Mucosa of descending colon (tissue), 3 donors: ENCODE results near the gene ERC2. TPM values are rescaled to one million over a fixed set of nuclear protein-coding genes. Genes with fewer than 3 reads are reported as not detected.
"Not testable (repeated sequence)": the region's sequence is repeated elsewhere in the genome, so short reads cannot be mapped to it uniquely, and the experiment has no call there.

Source experiments
- ATAC-seq: fragments of 200-7000 bp; cut with Tn5 transposase; one replicate; pipeline ENCODE4 v1.9.1; 2020; ENCODE audit warnings: mild to moderate bottlenecking, moderate library complexity
- DNase-seq, 3 donors: peaks; one replicate each; pipeline ENCODE4 v3.0.0-alpha.2; 2020
- H3K36me3 ChIP-seq: fragments of 200-600 bp; one replicate; pipeline ENCODE4 v1.8.0; 2021; ENCODE audit warnings: low read depth, mild to moderate bottlenecking
- H3K4me1 ChIP-seq: fragments of 200-600 bp; one replicate; pipeline ENCODE4 v1.8.0; 2021; ENCODE audit warnings: low read depth, mild to moderate bottlenecking
- H3K4me3 ChIP-seq: fragments of 200-600 bp; one replicate; pipeline ENCODE4 v1.8.0; 2021; ENCODE audit warnings: mild to moderate bottlenecking
- H3K9me3 ChIP-seq: fragments of 200-600 bp; one replicate; pipeline ENCODE4 v1.8.0; 2021; ENCODE audit warnings: mild to moderate bottlenecking
- CTCF ChIP-seq: fragments of 200-600 bp; IDR thresholded peaks from one replicate; pipeline ENCODE4 v1.8.0; 2022; ENCODE audit warnings: antibody characterized with exemption, mild to moderate bottlenecking
- intact Hi-C, 2 donors: fragments of 100-400 bp; cut with DNase I in 1 of 2; cut with micrococcal nuclease in 1 of 2; formaldehyde crosslinking; loops; one replicate each; pipeline versions ENCODE4 v1.11.0 to v1.11.1; 2022; cut with DNase I, micrococcal nuclease
- total RNA-seq, 3 donors: library from RNA; stranded (reverse); fragmentation: NEBNext Ultra II Directional in 2 of 3; extraction: Animal tissue kit (Norgen Biotek cat#: 25700) in 2 of 3; gene quantifications; one replicate each; pipeline versions ENCODE4 v1.2.1 to v1.2.4, GENCODE V29; 2021 to 2023
- donor health status: DM: no; HTN: no; CAD: no; lungs with moderate emphysema.
- donor health status: DM: no; HTN: no; CAD: no.
- donor health status: DM: no; HTN: yes; CAD: no.

ERC2 gene
- total RNA-seq, 3 donors from 2014 or later, result 0.06 to 1.8 (median 0.43) TPM

GRCh38 chr3:55854494-55854893 is 613.8 kb downstream of the ERC2 start:
- TF ChIP-seq CTCF, result no peak

GRCh38 chr3:55852326-55852725 is 615.9 kb downstream of the ERC2 start:
- no peak for ATAC-seq
- Histone ChIP-seq H3K4me3 (no peak overlapping the region), H3K36me3 (no peaks in the 10 kb centered on the region), H3K9me3 (no peaks in the 10 kb centered on the region), H3K4me1 (no peaks in the 10 kb centered on the region)
- no peak for TF ChIP-seq CTCF
- DNase-seq, result no peak
- intact Hi-C loops, result loop anchor here in 1 of 2 donors (5.0 kb wide), 1 partner anchor 55 kb away; no protein-coding TSS in a partner anchor

More at GRCh38 chr3:55854494-55854893, 613.8 kb downstream of the ERC2 start:
- no peak for ATAC-seq
- intact Hi-C loops, result loop anchor here in 1 of 2 donors (5.0 kb wide), 1 partner anchor 53 kb away; no protein-coding TSS in a partner anchor
- H3K4me1 ChIP-seq, result no peaks in the 10 kb centered on the region
- DNase-seq, result no peak
- no peaks in the 10 kb centered on the region for H3K36me3 ChIP-seq
- H3K9me3 ChIP-seq, result no peaks in the 10 kb centered on the region
- H3K4me3 ChIP-seq, result no peak overlapping the region

GRCh38 chr3:55842204-55842603 is 626.1 kb downstream of the ERC2 start:
- no peaks in the 10 kb centered on the region for H3K4me1 ChIP-seq
- no peak for ATAC-seq
- no peaks in the 10 kb centered on the region for H3K9me3 ChIP-seq
- intact Hi-C loops, result no loop called here
- no peak overlapping the region for H3K4me3 ChIP-seq
- no peak for TF ChIP-seq CTCF
- H3K36me3 ChIP-seq, result no peaks in the 10 kb centered on the region
- no peak for DNase-seq

GRCh38 chr3:55831876-55832275 is 636.4 kb downstream of the ERC2 start:
- H3K4me3 ChIP-seq, H3K4me1 ChIP-seq, DNase-seq, ATAC-seq, intact Hi-C loops, H3K36me3 ChIP-seq, H3K9me3 ChIP-seq: not testable (repeated sequence)

- DNase-seq (peak in 1 of 3 donors; percentile 11), ATAC-seq (no peak)
- Histone ChIP-seq H3K4me3 (no peak overlapping the region), H3K9me3 (no peaks in the 10 kb centered on the region), H3K4me1 (no peaks in the 10 kb centered on the region), H3K36me3 (no peaks in the 10 kb centered on the region)
- no peak for TF ChIP-seq CTCF
- intact Hi-C loops, result no loop called here
Observed at GRCh38 chr3:55828712-55829111, 639.6 kb downstream of the ERC2 start.

GRCh38 chr3:55827786-55828185 is 640.5 kb downstream of the ERC2 start:
- Histone ChIP-seq H3K36me3 (no peaks in the 10 kb centered on the region), H3K9me3 (no peaks in the 10 kb centered on the region), H3K4me1 (no peaks in the 10 kb centered on the region), H3K4me3 (no peak overlapping the region)
- ATAC-seq (no peak), DNase-seq (no peak)
- intact Hi-C loops, result no loop called here
- TF ChIP-seq CTCF, result no peak
